Measurements from ENCODE around the gene ARHGAP8.
A peak's percentile ranks its signal among the peaks of the same experiment; 100 is the strongest.
"Not testable (repeated sequence)": the region's sequence is repeated elsewhere in the genome, so short reads cannot be mapped to it uniquely, and the experiment has no call there.

The ARHGAP8 gene

DNA sequence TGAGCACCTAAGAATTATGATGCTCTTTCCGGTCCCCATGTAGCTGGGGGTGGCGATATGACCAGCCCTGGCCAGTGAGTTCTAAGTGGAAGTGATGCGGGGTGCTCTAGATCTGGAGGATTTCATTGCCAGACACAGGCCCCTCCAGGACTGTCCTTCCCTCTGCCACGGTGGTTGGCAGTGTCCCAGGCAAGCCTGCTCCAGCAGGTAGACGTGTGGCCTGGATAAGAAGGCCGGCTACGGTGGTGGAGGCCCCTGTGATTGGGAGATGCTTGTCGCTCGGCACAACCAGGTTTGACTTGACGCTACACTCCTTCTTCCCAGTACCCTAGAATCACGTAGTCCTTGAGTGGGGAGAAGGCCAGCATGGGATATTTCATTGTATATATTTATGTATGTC lies 9.1 kb upstream of the ARHGAP8 start:
- Mint-ChIP-seq H3K27ac (no peak overlapping the region), H3K9me3 (no peaks in the 10 kb centered on the region), H3K4me3 (no peak overlapping the region), H3K36me3 (peaks cover 12% of the 10 kb centered on the region), H3K4me1 (no peaks in the 10 kb centered on the region)
- no peak for DNase-seq (ENCODE audit: low spot score in 2 of 2)
- no peak for ATAC-seq

GRCh38 chr22:44743804-44744211 lies 8.6 kb upstream of the ARHGAP8 start:
- ATAC-seq (no peak), DNase-seq (ENCODE audit: low spot score in 2 of 2) (no peak)
- Mint-ChIP-seq H3K4me1 (no peaks in the 10 kb centered on the region), H3K36me3 (peaks cover 7% of the 10 kb centered on the region), H3K4me3 (no peak overlapping the region), H3K27ac (no peak overlapping the region), H3K9me3 (no peaks in the 10 kb centered on the region)

DNA sequence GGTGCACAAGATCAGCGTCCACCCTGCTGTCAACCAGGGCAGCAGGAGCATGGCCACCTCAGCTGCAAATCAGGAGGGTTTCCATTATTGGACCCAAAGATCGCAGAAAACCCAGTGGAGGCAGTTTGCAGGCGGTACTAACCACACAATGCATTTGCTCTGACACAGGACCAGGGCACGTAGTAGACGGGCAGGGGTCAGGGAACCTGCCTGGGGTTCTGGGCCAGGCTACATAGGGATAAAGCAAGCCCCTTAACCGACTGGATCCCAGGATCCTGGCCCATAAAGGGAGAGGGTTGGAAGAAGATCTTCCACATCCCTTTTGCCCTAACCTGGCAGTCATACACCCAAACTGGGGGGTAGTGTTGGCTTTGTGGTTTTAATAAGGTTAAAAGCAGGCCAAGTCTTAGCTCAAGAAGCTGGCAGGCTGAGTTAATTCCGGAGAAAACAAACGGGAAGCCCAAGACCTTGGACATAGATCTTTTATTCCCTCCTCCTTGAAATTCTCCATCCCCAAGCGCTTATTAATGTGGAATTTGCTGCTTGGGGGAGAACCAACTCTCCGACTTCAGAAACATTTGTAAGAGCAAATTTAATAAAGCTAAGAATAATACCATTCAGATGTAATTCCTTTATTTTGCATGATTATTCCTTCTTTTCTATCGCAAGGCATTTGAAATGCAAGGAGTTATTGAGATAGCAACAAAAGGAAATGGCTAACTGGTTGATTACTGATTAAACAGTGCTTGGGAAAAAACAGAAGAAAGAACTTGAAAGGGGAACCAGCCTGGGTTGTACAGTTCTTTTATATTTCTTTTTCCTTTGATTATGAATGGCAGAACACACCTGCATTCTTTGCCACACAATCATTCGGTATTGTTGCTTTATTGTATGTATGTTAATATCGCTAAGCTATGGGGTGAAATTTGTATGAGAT lies 6.3 kb upstream of the ARHGAP8 start:
- no peak for ATAC-seq
- no peak overlapping the region for H3K27ac Mint-ChIP-seq
- no peaks in the 10 kb centered on the region for H3K9me3 Mint-ChIP-seq
- no peak for DNase-seq (ENCODE audit: low spot score in 2 of 2)
- H3K4me3 Mint-ChIP-seq, result no peak overlapping the region
- no peaks in the 10 kb centered on the region for H3K36me3 Mint-ChIP-seq
- no peaks in the 10 kb centered on the region for H3K4me1 Mint-ChIP-seq

DNA sequence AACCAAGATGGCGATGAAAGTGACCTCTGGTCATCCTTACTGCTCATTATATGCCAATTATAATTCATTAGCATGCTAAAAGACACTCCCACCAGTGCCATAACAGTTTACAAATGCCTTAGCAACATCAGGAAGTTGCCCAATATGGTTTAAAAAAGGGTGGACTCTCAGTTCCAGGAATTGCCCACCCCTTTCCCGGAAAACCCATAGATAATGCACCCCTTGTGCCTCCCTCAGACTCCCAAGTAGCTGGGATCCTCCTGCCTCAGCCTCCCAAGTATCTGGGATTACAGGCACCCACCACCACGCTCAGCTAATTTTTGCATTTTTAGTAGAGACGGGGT lies 4.6 kb upstream of the ARHGAP8 start:
- not testable (repeated sequence) for DNase-seq (ENCODE audit: low spot score in 2 of 2); ATAC-seq; H3K4me1 Mint-ChIP-seq; H3K4me3 Mint-ChIP-seq; H3K9me3 Mint-ChIP-seq; H3K36me3 Mint-ChIP-seq; H3K27ac Mint-ChIP-seq

- Mint-ChIP-seq H3K36me3 (no peaks in the 10 kb centered on the region), H3K27ac (no peak overlapping the region), H3K9me3 (no peaks in the 10 kb centered on the region), H3K4me1 (peaks cover 9% of the 10 kb centered on the region), H3K4me3 (no peak overlapping the region)
- no peak for DNase-seq (ENCODE audit: low spot score in 2 of 2)
- no peak for ATAC-seq
These were observed 3.9 kb upstream of the ARHGAP8 start for GRCh38 chr22:44748524-44748923.

DNA sequence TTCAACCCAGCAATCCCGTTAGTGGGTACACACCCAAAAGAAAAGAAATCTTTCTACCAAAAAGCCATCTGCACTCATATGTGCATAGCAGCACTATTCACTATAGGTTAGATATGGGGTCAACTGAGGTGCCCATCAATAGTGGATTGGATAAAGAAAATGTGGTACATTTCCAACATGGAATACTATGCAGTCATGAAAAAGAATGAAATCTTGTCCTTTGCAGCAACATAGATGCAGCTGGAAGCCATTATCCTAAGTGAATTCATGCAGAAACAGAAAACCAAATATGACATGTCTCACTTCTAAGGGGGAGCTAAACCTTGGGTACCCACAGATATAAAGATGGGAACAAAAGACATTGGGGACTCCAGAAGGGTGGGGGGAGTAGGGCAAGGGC lies 1.9 kb upstream of the ARHGAP8 start:
- H3K27ac Mint-ChIP-seq, result no peak overlapping the region
- no peaks in the 10 kb centered on the region for H3K36me3 Mint-ChIP-seq
- H3K9me3 Mint-ChIP-seq, result no peaks in the 10 kb centered on the region
- DNase-seq (ENCODE audit: low spot score in 2 of 2) (no peak), ATAC-seq (no peak)
- peaks cover 9% of the 10 kb centered on the region for H3K4me1 Mint-ChIP-seq
- no peak overlapping the region for H3K4me3 Mint-ChIP-seq

GRCh38 chr22:44753189-44754042 lies 1.0 kb downstream of the ARHGAP8 start:
- peaks cover 10% of the 10 kb centered on the region for H3K4me1 Mint-ChIP-seq
- H3K9me3 Mint-ChIP-seq, result no peaks in the 10 kb centered on the region
- DNase-seq (ENCODE audit: low spot score in 2 of 2) (no peak), ATAC-seq (no peak)
- H3K27ac Mint-ChIP-seq, result no peak overlapping the region
- no peaks in the 10 kb centered on the region for H3K36me3 Mint-ChIP-seq
- H3K4me3 Mint-ChIP-seq, result peak overlapping the region; percentile 63

DNA sequence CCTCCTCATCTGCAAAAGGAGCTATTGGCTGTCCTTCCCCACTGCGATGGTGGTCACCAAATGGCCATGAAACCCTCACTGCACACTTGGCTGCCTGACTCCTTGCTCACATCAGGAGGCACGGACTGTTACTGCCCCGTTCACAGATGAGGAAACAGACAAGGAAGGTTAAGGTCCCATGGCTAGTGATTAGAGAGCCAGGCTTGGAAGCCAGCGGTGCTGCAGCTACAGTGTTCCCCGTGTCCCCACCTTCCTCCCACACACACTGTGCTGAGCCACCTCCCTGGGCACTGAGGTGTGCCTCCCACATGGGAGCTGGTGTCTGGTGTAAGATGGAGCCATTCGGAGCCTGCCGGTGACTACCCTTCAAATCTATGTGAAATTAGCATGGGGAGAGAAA lies 2.6 kb downstream of the ARHGAP8 start:
- Mint-ChIP-seq H3K9me3 (no peaks in the 10 kb centered on the region), H3K27ac (no peak overlapping the region), H3K4me1 (peaks cover 16% of the 10 kb centered on the region), H3K36me3 (no peaks in the 10 kb centered on the region), H3K4me3 (no peak overlapping the region)
- no peak for DNase-seq (ENCODE audit: low spot score in 2 of 2)
- ATAC-seq, result no peak

DNA sequence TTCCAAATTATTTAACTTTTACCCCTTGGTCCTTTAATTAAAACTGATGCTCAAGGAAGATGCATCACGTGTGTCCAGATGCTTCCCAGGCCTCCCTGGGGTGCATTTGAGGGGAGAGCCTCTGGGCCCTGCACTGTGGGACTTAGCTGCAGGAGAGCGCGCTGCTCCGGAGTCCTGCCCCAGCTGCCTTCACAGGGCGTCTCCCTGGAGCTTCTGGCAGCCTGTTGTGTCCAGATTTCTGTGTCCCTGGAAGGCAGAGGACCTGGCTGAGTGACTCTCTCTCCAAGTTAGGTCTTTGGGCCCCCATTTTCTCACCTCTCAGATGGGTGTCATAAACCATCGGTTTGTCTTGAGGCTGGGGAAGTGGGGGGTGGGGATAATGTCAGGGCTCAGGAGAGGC lies 3.0 kb downstream of the ARHGAP8 start:
- DNase-seq (ENCODE audit: low spot score in 2 of 2) (no peak), ATAC-seq (no peak)
- Mint-ChIP-seq H3K27ac (no peak overlapping the region), H3K9me3 (no peaks in the 10 kb centered on the region), H3K4me3 (no peak overlapping the region), H3K36me3 (no peaks in the 10 kb centered on the region), H3K4me1 (peaks cover 16% of the 10 kb centered on the region)

DNA sequence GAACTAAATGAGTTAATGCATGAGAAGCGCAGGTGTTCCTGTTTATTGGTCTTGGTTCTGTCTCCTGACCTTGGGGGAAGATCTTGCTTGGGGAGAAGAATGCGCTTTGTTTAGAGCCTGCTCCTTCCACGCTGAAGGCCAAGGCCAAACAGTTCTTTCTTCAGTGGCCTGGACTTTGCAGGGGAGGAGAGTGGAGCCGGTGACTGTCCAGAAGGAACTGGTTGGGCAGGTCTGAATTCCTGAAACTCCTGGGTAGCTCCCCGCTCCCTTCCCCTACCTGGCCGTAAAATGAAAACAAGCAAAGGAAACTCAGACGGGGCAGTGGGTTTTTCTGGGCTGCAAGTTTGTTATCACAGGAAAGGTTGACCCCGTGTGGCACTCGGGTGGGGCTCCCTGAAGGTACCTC lies 3.6 kb downstream of the ARHGAP8 start:
- Mint-ChIP-seq H3K4me1 (peaks cover 16% of the 10 kb centered on the region), H3K4me3 (no peak overlapping the region), H3K27ac (no peak overlapping the region), H3K36me3 (no peaks in the 10 kb centered on the region), H3K9me3 (no peaks in the 10 kb centered on the region)
- ATAC-seq (no peak), DNase-seq (ENCODE audit: low spot score in 2 of 2) (no peak)

DNA sequence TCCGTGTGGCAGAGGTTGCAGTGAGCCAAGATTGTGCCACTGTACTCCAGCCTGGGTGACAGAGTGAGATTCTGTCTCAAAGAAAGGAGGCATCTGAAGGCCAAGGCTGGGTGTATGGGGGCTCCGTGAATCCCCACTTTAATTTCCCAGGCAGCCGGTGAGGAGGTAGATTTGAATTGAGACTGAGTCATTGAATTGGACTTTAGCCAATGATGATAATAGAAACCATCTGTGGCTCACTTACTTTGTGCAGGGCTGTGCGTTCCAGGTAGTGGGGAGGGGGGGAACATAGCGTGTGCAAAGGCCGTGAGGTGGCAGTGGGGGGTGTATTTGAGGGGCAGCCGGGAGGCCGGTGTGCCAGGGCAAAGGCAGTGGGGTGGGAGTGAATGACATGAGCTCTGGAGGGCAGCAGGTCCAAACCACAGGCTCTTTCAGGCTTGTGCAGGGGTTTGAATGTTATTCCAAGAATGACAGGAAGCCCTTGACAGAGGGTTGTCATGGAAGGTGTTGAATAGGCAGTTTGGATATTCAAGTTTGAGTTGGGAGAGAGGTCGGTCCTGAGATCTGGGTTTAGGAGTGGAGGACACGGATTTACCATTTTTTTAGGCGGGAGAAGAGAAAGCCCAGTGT lies 6.1 kb downstream of the ARHGAP8 start:
- H3K27ac Mint-ChIP-seq, result no peak overlapping the region
- H3K4me3 Mint-ChIP-seq, result no peak overlapping the region
- H3K4me1 Mint-ChIP-seq, result peaks cover 7% of the 10 kb centered on the region
- H3K9me3 Mint-ChIP-seq, result peaks cover 4% of the 10 kb centered on the region
- DNase-seq (ENCODE audit: low spot score in 2 of 2), result no peak
- no peak for ATAC-seq
- H3K36me3 Mint-ChIP-seq, result no peaks in the 10 kb centered on the region

- Mint-ChIP-seq H3K4me1 (peaks cover 6% of the 10 kb centered on the region), H3K4me3 (no peak overlapping the region), H3K9me3 (peaks cover 4% of the 10 kb centered on the region), H3K27ac (no peak overlapping the region), H3K36me3 (no peaks in the 10 kb centered on the region)
- DNase-seq (ENCODE audit: low spot score in 2 of 2) (no peak), ATAC-seq (no peak)
These were observed 6.6 kb downstream of the ARHGAP8 start for GRCh38 chr22:44759001-44759400.

DNA sequence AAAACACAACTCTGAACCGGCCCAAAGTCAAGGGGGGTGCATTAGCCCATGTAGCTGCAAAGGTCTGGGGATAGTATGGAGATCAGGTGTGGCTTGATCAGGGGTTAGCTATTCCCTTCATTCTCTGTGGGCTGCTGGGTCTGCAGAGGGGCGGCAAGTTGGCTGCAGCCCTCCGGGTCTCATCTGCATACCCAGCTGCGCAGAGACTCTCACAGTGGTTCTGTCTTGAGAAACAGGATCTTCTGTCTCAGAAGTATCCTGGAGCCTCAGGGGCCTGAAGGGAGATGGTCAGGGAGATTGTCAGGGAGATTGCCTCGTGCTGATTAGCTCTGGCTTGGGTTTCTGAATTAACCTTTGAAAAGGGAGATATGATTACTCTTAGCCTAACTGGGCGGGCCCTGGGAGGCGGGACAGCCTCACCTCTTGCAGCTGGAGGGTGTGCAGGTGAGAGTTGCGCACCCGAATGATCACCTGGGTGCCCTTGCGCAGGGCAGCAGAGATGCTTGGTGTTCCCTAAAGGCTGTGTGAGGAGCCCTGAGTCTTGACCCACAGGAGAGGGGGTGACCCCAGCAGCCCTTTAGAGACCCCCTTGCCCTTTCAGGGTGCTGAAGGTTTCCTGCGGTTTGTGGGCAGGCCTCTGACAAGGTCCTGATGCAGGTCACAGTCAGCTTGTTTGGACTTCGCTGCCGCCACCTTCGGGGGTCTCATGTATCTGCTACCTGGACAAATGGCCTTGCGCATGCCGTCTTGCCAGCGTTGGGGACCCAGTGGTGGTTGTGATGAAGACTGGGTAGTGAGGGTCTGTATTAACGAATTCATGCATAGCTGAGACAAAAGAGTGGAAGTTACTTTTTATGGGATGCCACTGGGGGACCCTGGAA lies 7.3 kb downstream of the ARHGAP8 start:
- Mint-ChIP-seq H3K9me3 (peaks cover 4% of the 10 kb centered on the region), H3K27ac (no peak overlapping the region), H3K36me3 (no peaks in the 10 kb centered on the region), H3K4me3 (no peak overlapping the region), H3K4me1 (peaks cover 6% of the 10 kb centered on the region)
- DNase-seq (ENCODE audit: low spot score in 2 of 2) (no peak), ATAC-seq (no peak)

GRCh38 chr22:44760476-44760875 lies 8.1 kb downstream of the ARHGAP8 start:
- no peak for DNase-seq (ENCODE audit: low spot score in 2 of 2)
- Mint-ChIP-seq H3K9me3 (peaks cover 4% of the 10 kb centered on the region), H3K36me3 (no peaks in the 10 kb centered on the region), H3K4me3 (no peak overlapping the region), H3K4me1 (peaks cover 6% of the 10 kb centered on the region), H3K27ac (no peak overlapping the region)
- no peak for ATAC-seq

DNA sequence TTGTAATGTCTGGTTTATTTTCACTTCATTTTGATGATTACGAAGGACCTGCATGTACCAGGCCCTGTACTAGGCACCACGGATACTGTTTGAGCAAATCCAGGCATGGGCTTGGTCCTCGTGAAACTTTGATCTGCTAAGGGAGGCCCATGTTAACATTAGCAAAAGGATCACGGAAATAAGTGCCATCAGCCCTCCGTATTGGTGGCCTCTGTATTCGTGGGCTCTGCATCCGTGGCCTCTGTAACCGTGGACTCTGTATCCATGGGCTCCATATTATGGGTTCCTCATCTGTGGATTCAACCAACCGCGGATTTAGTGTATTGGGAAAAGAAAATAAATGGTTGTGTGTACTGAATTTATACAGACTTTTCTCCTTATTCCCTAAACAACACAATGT lies 8.7 kb downstream of the ARHGAP8 start:
- DNase-seq (ENCODE audit: low spot score in 2 of 2), result no peak
- Mint-ChIP-seq H3K36me3 (no peaks in the 10 kb centered on the region), H3K9me3 (peaks cover 4% of the 10 kb centered on the region), H3K4me3 (no peak overlapping the region), H3K27ac (no peak overlapping the region), H3K4me1 (peaks cover 6% of the 10 kb centered on the region)
- ATAC-seq, result no peak
